Panc1 (cell line): ENCODE measurements around the gene ACOT12. TPM values are rescaled to one million over a fixed set of nuclear protein-coding genes. Genes with fewer than 3 reads are reported as not detected.

Experiments
- ATAC-seq: fragments of 200-7000 bp; cut with Tn5 transposase; 2 replicates; pipeline ENCODE4 v1.9.1; 2020; ENCODE audit warnings: mild to moderate bottlenecking, moderate library complexity
- BruUV-seq: library from RNA; stranded (reverse); fragments of 400-500 nt; replicated peaks from 2 replicates; lab custom pipeline; 2021; lab: Mats Ljungman, UMichigan
- CTCF ChIA-PET: fragments of 300-600 bp; sonication (Branson Sonifier 250); formaldehyde crosslinking; loops from one replicate; lab custom pipeline; 2022; ENCODE audit warnings: antibody characterized with exemption; lab: Charles Lee
- POLR2A ChIA-PET: fragments of 300-600 bp; sonication (Branson Sonifier 250); formaldehyde crosslinking; loops from one replicate; lab custom pipeline; 2022; ENCODE audit warnings: antibody characterized with exemption; lab: Charles Lee
- DNase-seq: peaks from one replicate; pipeline ENCODE4 v3.0.0-alpha.2; 2010; ENCODE audit warnings: low read depth, low spot score
- H3K27ac ChIP-seq: 2 replicates; pipeline ENCODE4 v1.5.1; 2011; ENCODE audit warnings: mild to moderate bottlenecking, low read length, inconsistent platforms
- H3K27me3 ChIP-seq: fragments of 200-500 bp; sonication (Bioruptor generic); 2 replicates; pipeline ENCODE4 v1.6.0; 2014; ENCODE audit warnings: low read length, inconsistent platforms; ENCODE audit not compliant: control insufficient read depth, insufficient read depth
- H3K36me3 ChIP-seq: fragments of 200-500 bp; sonication (Bioruptor generic); 2 replicates; pipeline ENCODE4 v1.5.1; 2014; ENCODE audit warnings: inconsistent platforms, mild to moderate bottlenecking, low read length, moderate library complexity; ENCODE audit not compliant: control insufficient read depth, insufficient read depth
- H3K4me1 ChIP-seq: 2 replicates; pipeline ENCODE4 v1.5.1; 2011; ENCODE audit warnings: inconsistent platforms, mild to moderate bottlenecking, low read length, moderate library complexity; ENCODE audit not compliant: control insufficient read depth, insufficient read depth
- H3K4me3 ChIP-seq, 2 experiments: 2 replicates each; pipeline ENCODE4 v1.5.1; 2011 to 2012; ENCODE audit warnings: low read depth in 2 of 2, low read length in 2 of 2, mild to moderate bottlenecking in 2 of 2, inconsistent platforms in 1 of 2, moderate library complexity in 1 of 2
- H3K9me3 ChIP-seq: fragments of 200-500 bp; sonication (Bioruptor generic); 2 replicates; pipeline ENCODE4 v1.5.1; 2014; ENCODE audit warnings: low read depth, mild to moderate bottlenecking, inconsistent platforms, low read length, moderate library complexity; ENCODE audit not compliant: control insufficient read depth, insufficient read depth
- POLR2AphosphoS5 ChIP-seq: IDR thresholded peaks from 2 replicates; pipeline ENCODE4 v1.6.1; 2012; ENCODE audit warnings: mild to moderate bottlenecking, low read depth, low read length, moderate library complexity
- REST ChIP-seq, 2 experiments: IDR thresholded peaks; 2 replicates each; pipeline ENCODE4 v1.6.1; 2011 to 2012; ENCODE audit warnings: low read depth in 2 of 2, control low read depth in 1 of 2, low read length in 1 of 2, mild to moderate bottlenecking in 1 of 2, moderate library complexity in 1 of 2; ENCODE audit not compliant: insufficient read depth in 1 of 2
- SIN3A ChIP-seq: IDR thresholded peaks from 2 replicates; pipeline ENCODE4 v1.6.1; 2012; ENCODE audit warnings: low read depth, mild to moderate bottlenecking, low read length, moderate library complexity, borderline replicate concordance; ENCODE audit not compliant: insufficient read depth
- TCF7L2 ChIP-seq: IDR thresholded peaks from 2 replicates; pipeline ENCODE4 v1.6.1; 2011; ENCODE audit warnings: mild to moderate bottlenecking, low read depth, low read length, inconsistent platforms
- in situ Hi-C: cut with HindIII; loops from 2 replicates; pipeline ENCODE4 v1.10.0; 2016; ENCODE audit warnings: low sequenced_read_pairs, low pct_unique_long_range_greater_than_20kb
- intact Hi-C: fragments of 100-400 bp; cut with micrococcal nuclease; formaldehyde crosslinking; loops from one replicate; pipeline ENCODE4 v1.10.0; 2022; ENCODE audit not compliant: unreplicated experiment
- total RNA-seq: library from RNA; stranded (reverse); gene quantifications from one replicate; pipeline ENCODE4 v1.2.1, GENCODE V29; 2021; ENCODE audit not compliant: unreplicated experiment
- TF ChIP-seq, protein P1 (sequence below): fragments of 450-650 bp; IDR thresholded peaks from 2 replicates; pipeline ENCODE4 v1.5.1; 2017; ENCODE audit warnings: mild to moderate bottlenecking

ACOT12 gene
- total RNA-seq, 1 experiment from 2014 or later, result 0.74 TPM

DNA sequence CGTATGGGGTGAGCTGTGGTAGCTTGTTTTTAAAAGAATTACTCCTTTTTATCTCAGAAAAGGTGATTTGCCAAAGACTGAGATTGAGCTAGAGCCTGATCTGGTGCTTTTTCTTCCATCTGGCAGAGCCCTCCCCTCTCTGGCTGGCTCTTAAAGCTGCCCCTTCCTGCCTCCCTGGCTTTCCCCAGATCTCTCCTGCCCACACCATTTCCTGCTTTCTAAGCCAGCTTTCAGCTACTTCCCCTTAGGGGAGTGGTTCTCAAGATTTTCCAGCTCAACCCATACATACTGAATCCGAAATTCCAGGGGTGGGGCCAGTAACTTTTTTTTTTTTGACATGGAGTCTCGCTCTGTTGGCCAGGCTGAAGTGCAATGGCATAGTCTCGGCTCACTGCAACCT is 4.8 kb upstream of the ACOT12 start:
- no peak for ATAC-seq
- CTCF ChIA-PET, result interaction anchor here (0.6 kb wide), 1 partner anchor 12 kb away, joined by 6 read pairs; no protein-coding TSS in a partner anchor
- POLR2A ChIA-PET, result no interaction called here

DNA sequence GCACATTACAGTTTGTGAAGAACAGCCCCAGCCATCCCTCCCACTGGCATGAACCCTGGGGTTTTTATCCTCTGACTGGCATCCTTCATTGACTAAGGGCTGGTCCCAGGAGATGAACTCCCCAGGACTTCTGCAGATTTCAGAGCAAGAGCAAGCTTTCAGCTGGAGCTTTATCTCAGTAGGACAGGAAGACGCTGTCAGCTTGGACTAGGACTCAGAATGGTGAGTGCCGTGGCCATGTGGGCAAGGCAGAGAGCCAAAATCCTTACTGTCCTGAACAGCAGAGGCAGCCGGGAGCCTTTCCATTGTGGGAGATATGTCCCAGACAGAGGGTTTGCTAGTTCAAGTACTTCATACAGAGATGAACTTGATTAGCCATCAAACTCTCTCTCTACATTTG is 3.2 kb upstream of the ACOT12 start:
- 0 out of 2 replicates have a peak, but pooled peaks have one; percentile 15 for ATAC-seq
- Histone ChIP-seq H3K27ac (no peak overlapping the region), H3K27me3 (no peaks in the 10 kb centered on the region), H3K4me3 (no peak overlapping the region), H3K9me3 (no peaks in the 10 kb centered on the region), H3K4me1 (peaks cover 3% of the 10 kb centered on the region; the same call in 1 of the 2 replicates), H3K36me3 (no peaks in the 10 kb centered on the region)
- intact Hi-C loops (no loop called here), in situ Hi-C loops (no loop called here)
- TF ChIP-seq SIN3A (no peak), REST (IDR thresholded peaks at IDR 0.05; ENCODE audit: insufficient read depth in 1 of 2, low read depth in 2 of 2, low read length in 1 of 2) (no peak), TCF7L2 (no peak), POLR2AphosphoS5 (no peak)
- TF ChIP-seq, protein P1, sequence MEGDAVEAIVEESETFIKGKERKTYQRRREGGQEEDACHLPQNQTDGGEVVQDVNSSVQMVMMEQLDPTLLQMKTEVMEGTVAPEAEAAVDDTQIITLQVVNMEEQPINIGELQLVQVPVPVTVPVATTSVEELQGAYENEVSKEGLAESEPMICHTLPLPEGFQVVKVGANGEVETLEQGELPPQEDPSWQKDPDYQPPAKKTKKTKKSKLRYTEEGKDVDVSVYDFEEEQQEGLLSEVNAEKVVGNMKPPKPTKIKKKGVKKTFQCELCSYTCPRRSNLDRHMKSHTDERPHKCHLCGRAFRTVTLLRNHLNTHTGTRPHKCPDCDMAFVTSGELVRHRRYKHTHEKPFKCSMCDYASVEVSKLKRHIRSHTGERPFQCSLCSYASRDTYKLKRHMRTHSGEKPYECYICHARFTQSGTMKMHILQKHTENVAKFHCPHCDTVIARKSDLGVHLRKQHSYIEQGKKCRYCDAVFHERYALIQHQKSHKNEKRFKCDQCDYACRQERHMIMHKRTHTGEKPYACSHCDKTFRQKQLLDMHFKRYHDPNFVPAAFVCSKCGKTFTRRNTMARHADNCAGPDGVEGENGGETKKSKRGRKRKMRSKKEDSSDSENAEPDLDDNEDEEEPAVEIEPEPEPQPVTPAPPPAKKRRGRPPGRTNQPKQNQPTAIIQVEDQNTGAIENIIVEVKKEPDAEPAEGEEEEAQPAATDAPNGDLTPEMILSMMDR, result no peak
- BruUV-seq, result no TSS peak
- ChIA-PET CTCF (no interaction called here), POLR2A (no interaction called here)
- no peak for DNase-seq

More for the DNA sequence above, 4.8 kb upstream of the ACOT12 start:
- Histone ChIP-seq H3K4me3 (no peak overlapping the region), H3K27ac (no peak overlapping the region), H3K27me3 (no peaks in the 10 kb centered on the region), H3K9me3 (no peaks in the 10 kb centered on the region), H3K36me3 (no peaks in the 10 kb centered on the region), H3K4me1 (peaks cover 3% of the 10 kb centered on the region; the same call in 1 of the 2 replicates)
- intact Hi-C loops (no loop called here), in situ Hi-C loops (no loop called here)
- no peak for DNase-seq
- BruUV-seq, result no TSS peak
- TF ChIP-seq TCF7L2 (no peak), POLR2AphosphoS5 (no peak), SIN3A (no peak), REST (IDR thresholded peaks at IDR 0.05; ENCODE audit: insufficient read depth in 1 of 2, low read depth in 2 of 2, low read length in 1 of 2) (no peak)
- TF ChIP-seq, protein P1, result no peak
